NCI-H1092 treated with DMSO at 0.1 percent for 48 hours (cell line): ENCODE measurements around the gene DUXB.

Source experiments
- DNase-seq: peaks from one replicate; lab custom pipeline; 2025; lab: John Stamatoyannopoulos, UW

Gene DUXB

DNA sequence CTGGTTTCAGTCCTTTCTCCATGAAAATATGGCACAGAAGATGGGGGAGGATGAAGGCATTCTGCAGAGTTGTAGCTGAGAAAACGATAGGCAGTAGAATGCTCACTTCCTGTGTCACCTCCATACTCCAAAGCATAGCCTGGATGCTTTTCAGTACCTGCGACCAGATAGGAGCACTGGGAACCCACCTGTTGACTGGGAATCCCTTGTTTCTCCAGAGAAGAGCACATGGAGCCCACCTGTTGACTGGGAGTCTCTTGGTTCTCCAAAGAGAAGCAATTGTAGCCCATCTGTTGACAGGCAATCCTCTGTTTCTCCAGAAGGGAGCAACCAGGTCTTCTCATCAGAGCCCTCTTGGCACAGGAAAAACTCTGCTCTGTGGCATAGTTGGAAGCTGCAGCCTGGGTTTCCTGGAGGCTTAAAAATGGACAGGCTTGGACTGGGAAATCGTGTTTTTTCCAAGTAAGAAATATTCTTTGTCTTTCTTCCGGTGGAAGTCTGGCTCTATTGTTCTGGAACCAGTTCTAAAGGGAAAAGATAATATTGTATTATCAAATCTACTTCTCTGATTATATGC is 40.4 kb downstream of the DUXB start:
- no peak for DNase-seq

DNA sequence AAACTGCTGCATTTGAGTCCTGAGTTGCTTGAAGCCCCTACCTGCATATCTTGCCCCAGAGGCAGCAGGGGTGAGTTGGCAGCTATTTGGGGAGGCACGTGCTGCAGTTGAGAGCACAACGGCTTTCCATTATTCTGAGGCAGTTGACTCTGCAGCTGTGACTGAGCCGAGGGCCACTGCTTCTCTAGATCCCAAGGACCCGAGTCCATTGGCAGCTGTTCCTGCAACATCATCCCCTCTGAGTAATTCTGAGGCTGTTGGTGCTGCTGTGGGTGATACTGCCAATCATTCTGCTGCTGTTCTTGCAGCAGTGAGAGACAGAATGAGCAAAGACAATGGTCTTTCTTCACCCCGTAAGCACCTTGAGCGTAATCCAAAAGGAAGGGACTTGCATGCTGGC is 40.9 kb downstream of the DUXB start:
- no peak for DNase-seq

DNA sequence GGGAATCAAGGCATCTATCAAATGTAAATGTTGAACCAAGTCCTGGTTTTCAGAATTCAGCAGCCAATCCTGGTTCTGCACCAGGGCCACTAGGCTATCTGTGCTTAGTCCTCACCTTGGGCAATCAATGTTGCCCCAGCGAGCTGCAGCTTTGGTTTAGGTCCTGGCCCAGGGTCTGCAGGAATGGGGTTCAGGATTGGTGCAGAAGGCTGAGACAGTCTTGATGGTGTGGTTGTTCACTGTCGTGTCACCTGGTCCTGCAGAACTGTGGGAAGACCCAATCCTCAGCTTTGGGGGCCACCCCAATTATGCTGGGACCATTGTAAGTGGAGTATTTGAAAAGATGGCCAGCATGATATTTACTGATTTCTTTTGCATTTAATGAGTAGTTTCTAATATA is 43.1 kb downstream of the DUXB start:
- no peak for DNase-seq

DNA sequence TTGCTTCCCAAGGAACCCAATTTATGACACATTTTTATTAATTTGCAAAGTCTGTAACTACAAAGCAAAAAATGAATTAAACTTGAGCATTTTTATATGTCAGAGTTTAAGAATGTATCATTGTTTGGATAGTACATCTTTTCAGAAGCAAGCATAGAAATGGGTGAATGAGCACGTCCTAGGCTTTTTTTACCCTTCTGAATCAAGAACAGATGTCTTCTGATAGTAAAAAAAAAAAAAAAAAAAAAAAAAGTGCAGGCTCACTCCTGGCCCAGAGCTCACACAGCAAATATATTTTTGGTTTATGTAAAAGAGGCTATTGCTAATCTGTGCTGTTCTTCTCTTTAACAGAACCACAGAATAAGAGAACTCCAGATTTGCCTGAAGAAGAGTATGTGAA is 47.3 kb downstream of the DUXB start:
- DNase-seq = no peak

DNA sequence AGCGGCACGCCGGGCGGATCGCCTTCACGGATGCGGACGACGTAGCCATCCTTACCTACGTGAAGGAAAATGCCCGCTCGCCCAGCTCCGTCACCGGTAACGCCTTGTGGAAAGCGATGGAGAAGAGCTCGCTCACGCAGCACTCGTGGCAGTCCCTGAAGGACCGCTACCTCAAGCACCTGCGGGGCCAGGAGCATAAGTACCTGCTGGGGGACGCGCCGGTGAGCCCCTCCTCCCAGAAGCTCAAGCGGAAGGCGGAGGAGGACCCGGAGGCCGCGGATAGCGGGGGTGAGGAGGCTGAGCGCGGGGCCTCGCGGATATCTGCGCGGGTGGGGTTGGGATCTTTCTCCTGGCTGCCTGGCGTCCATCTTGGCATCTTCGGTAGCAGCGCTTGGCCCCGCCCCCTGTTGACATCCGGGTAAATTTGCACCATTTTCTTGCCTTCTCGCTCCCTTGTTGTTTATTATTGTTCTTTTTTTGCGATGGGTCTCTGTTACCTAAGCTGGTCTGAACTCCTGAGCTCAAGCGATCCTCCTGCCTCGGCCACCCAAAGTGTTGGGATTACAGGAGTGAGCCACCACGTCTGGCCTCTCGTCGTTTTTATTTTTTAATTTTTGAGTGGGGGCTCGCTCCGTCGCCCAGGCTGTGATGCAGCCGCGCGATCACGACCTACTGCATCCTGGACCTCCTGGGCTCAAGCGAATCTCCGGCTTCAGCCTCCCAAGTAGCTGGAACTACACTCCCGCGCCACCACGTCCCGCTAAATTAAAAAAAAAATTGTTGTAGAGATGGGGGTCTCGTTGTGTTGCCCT is 52.8 kb downstream of the DUXB start:
- peak; percentile 78 for DNase-seq

DNA sequence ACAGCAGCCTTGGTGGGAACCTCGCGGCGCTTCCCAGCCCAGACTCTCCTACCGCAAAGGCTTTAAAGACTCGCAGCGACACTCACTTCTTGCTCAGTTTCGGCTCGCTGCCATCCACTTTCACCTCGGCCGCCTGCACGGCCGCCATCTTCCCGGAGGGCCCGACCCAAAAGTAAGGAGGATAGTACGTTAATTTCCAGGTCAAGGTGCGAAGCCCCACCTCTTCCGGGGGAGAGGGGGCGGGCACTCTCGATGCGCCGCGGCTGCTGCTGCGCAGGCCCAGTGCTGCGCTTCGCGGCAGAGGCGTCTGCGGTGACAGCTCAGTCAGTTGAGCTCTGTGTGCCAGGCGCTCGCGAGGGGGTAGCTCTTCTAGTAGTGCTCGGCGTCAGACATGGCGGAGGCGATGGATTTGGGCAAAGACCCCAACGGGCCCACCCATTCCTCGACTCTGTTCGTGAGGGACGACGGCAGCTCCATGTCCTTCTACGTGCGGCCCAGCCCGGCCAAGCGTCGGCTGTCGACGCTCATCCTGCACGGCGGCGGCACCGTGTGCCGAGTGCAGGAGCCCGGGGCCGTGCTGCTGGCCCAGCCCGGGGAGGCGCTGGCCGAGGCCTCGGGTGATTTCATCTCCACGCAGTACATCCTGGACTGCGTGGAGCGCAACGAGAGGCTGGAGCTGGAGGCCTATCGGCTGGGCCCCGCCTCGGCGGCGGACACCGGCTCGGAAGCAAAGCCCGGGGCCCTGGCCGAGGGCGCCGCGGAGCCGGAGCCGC is 53.6 kb downstream of the DUXB start, which contains the start of the genes KARS1 and TERF2IP:
TSS of gene KARS1 (minus strand) at position 174 of the 773 bp plus-strand sequence. CDS start at position 148, 26 bp downstream.
TSS of gene TERF2IP (plus strand) at position 282 of the 773 bp plus-strand sequence. CDS start at position 392, 110 bp downstream.
- DNase-seq = peak; percentile 96

DNA sequence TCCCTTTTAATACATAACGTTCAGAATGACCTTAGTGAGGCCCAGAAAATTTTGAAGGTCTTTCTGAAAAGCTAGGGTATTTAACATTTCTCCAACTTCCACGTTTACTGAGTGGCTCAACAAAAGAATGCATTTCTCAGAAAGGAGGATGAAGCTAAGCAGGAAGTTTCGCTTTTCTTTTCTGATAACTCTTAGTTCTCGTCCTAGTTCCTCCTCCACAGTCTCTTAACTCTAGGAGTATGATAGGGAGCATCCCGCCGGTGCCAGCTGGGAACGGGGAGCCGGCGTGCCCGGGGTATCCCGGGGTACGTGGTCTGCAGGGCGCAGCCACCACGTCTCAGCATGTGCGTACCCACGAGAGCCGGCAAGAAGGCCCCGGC is 54.2 kb downstream of the DUXB start:
- DNase-seq = no peak

DNA sequence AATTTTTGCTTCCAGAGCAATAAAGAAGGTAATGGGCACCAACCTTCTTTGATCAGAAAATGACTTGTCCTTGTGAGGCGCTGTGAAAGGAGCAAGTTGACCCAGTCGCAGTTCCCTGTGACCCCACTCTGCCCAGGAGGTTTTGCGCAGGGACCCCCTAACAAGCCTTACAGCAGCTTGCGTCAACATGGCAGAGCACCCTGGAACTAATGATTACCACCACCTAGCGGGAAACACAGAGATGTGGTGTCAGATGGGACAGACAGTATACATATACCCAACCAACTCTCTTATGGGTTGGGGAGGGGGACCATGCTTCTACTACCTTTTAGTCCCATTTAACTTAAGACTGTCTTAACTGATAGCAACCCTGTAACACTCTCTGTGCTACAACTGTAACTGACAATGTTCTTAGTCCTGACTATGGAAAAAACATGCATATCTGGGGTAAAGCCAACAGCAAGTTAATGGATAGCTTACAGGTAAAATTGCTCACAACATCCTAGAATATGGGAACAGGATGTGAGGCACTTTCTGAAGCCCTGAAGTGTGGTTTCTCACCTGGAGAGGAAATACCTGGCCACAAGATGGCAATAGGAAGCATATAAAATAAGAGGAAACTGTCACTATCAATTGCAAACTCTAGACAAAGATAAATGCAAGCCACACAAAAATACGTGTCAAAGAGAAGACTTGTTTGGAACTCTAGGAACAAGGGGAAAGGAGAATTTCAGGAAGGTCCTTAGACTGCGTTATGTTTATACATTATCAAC is 56.8 kb downstream of the DUXB start:
- DNase-seq = no peak
